A549 (cell line): ENCODE measurements around the gene CWC22. TPM values are rescaled to one million over a fixed set of nuclear protein-coding genes. Genes with fewer than 3 reads are reported as not detected.
"Not testable (repeated sequence)": the region's sequence is repeated elsewhere in the genome, so short reads cannot be mapped to it uniquely, and the experiment has no call there.

Source experiments
- ATAC-seq, 2 experiments: fragments of 200-7000 bp in 1 of 2; fragments of >200 bp in 1 of 2; cut with Nextera tagmentation in 1 of 2; cut with Tn5 transposase in 1 of 2; 3 replicates each; pipeline versions ENCODE4 v1.8.0 to v1.9.1; 2018 to 2020; ENCODE audit warnings: mild to moderate bottlenecking in 1 of 2, moderate library complexity in 1 of 2
- CTCF ChIA-PET: fragments of 300-600 bp; sonication (Branson Sonifier 250); formaldehyde crosslinking; extraction: SDS; loops from one replicate; lab custom pipeline; 2021; ENCODE audit warnings: antibody characterized with exemption, inconsistent platforms; lab: Yijun Ruan, JAX
- POLR2A ChIA-PET: fragments of 350-600 bp; formaldehyde crosslinking; extraction: SDS; loops from one replicate; lab custom pipeline; 2021; ENCODE audit warnings: antibody characterized with exemption, inconsistent platforms; lab: Yijun Ruan, JAX
- DNase-seq, 2 experiments: peaks; one replicate each; pipeline versions ENCODE4 v3.0.0 to v3.0.0-alpha.2; 2011 to 2016; ENCODE audit warnings: low read depth in 1 of 2, low spot score in 1 of 2
- FAIRE-seq: peaks from 2 replicates; lab custom pipeline; 2011; peaks lifted over from hg19 to GRCh38; lab: Jason Lieb, UNC
- H3K27ac ChIP-seq, 2 experiments: fragments of >200 bp; sonication (Bioruptor Twin); formaldehyde crosslinking; 3 replicates each; pipeline ENCODE4 v1.5.1; 2016 to 2017
- H3K4me1 ChIP-seq: fragments of >200 bp; sonication (Bioruptor Twin); formaldehyde crosslinking; 3 replicates; pipeline ENCODE4 v1.6.1; 2016
- H3K4me2 ChIP-seq: fragments of >200 bp; sonication (Bioruptor Twin); formaldehyde crosslinking; 3 replicates; pipeline ENCODE4 v1.6.1; 2016
- H3K4me3 ChIP-seq: fragments of >200 bp; sonication (Bioruptor Twin); formaldehyde crosslinking; 3 replicates; pipeline ENCODE4 v1.5.1; 2016
- H3K9me3 ChIP-seq: fragments of >200 bp; sonication (Bioruptor Twin); formaldehyde crosslinking; 3 replicates; pipeline ENCODE4 v1.6.1; 2016
- BHLHE40 ChIP-seq: IDR thresholded peaks from 2 replicates; pipeline ENCODE4 v1.6.1; 2012; ENCODE audit warnings: low read depth, low read length, inconsistent platforms
- CHD4 ChIP-seq: fragments of 200-600 bp; sonication (generic); IDR thresholded peaks from 2 replicates; pipeline ENCODE4 v1.6.1; 2016; ENCODE audit warnings: antibody characterized with exemption, mild to moderate bottlenecking, borderline replicate concordance
- EHF ChIP-seq: fragments of 250-450 bp; sonication (Bioruptor Pico); IDR thresholded peaks from 2 replicates; pipeline ENCODE4 v1.5.0; 2020; ENCODE audit warnings: mild to moderate bottlenecking
- HDAC2 ChIP-seq: fragments of 200-600 bp; sonication (generic); IDR thresholded peaks from 2 replicates; pipeline ENCODE4 v1.6.1; 2016
- HES2 ChIP-seq: fragments of >200 bp; sonication (Bioruptor Twin); formaldehyde crosslinking; IDR thresholded peaks from 2 replicates; pipeline ENCODE4 v1.6.1; 2016
- HMGXB4 ChIP-seq: fragments of 250-450 bp; sonication (Bioruptor Pico); IDR thresholded peaks from 2 replicates; pipeline ENCODE4 v1.5.0; 2021; ENCODE audit warnings: mild to moderate bottlenecking, moderate library complexity, borderline replicate concordance
- KDM5A ChIP-seq: fragments of 200-600 bp; sonication (generic); IDR thresholded peaks from 2 replicates; pipeline ENCODE4 v1.6.1; 2016; ENCODE audit warnings: antibody characterized with exemption, mild to moderate bottlenecking
- MAX ChIP-seq: IDR thresholded peaks from 2 replicates; pipeline ENCODE4 v1.6.1; 2012
- MAZ ChIP-seq: fragments of 150-350 bp; IDR thresholded peaks from 2 replicates; pipeline ENCODE4 v1.6.1; 2014; ENCODE audit warnings: antibody characterized with exemption, low read depth, low read length, borderline replicate concordance
- MYC ChIP-seq: IDR thresholded peaks from 2 replicates; pipeline ENCODE4 v1.6.1; 2012; ENCODE audit warnings: mild to moderate bottlenecking, inconsistent platforms, low read length, improper control_type of control experiment, borderline replicate concordance
- PHF8 ChIP-seq: fragments of 200-600 bp; sonication (generic); IDR thresholded peaks from 2 replicates; pipeline ENCODE4 v1.6.1; 2016; ENCODE audit warnings: low read depth, mild to moderate bottlenecking, antibody characterized with exemption, moderate library complexity, borderline replicate concordance
- POLR2AphosphoS2 ChIP-seq: conservative IDR thresholded peaks from 2 replicates; pipeline ENCODE4 v1.6.1; 2012; ENCODE audit warnings: low read length, improper control_type of control experiment, inconsistent platforms
- RARB ChIP-seq: fragments of 250-450 bp; sonication (Bioruptor Pico); IDR thresholded peaks from 2 replicates; pipeline ENCODE4 v1.8.0; 2021; ENCODE audit warnings: mild to moderate bottlenecking, moderate library complexity
- TFCP2L1 ChIP-seq: fragments of 250-450 bp; sonication (Bioruptor Pico); IDR thresholded peaks from 2 replicates; pipeline ENCODE4 v1.5.0; 2021; ENCODE audit warnings: mild to moderate bottlenecking
- TP53 ChIP-seq: fragments of 250-450 bp; sonication (Bioruptor Pico); IDR thresholded peaks from 2 replicates; pipeline ENCODE4 v1.5.0; 2021; ENCODE audit warnings: mild to moderate bottlenecking, moderate library complexity
- USF2 ChIP-seq: fragments of 450-650 bp; IDR thresholded peaks from 2 replicates; pipeline ENCODE4 v1.6.1; 2014; ENCODE audit warnings: antibody characterized with exemption
- ZC3H11A ChIP-seq: fragments of 450-650 bp; IDR thresholded peaks from 2 replicates; pipeline ENCODE4 v1.6.1; 2014; ENCODE audit warnings: antibody characterized with exemption, mild to moderate bottlenecking
- ZFP36 ChIP-seq: fragments of 450-650 bp; IDR thresholded peaks from 2 replicates; pipeline ENCODE4 v1.6.1; 2014; ENCODE audit warnings: borderline replicate concordance; ENCODE audit not compliant: partially characterized antibody
- WGBS: methylation state at CpG from one replicate; pipeline ENCODE4 v1.1.6; 2017; ENCODE audit errors: missing lambda C conversion rate; 5-methylcytosine and 5-hydroxymethylcytosine counted together
- polyA plus RNA-seq, 4 experiments: library from polyadenylated mRNA; depleted of rRNA in 3 of 4; stranded (reverse); fragments of >200 nt; fragmentation: RNase III in 1 of 4; extraction: RNeasy Plus Mini Kit Qiagen cat#74134 plus additional on column Dnase treatment in 1 of 4; gene quantifications; 2 replicates in 3 of 4; 3 replicates in 1 of 4; pipeline ENCODE4 v1.2.3, GENCODE V29; 2011 to 2017

Gene CWC22
- polyA plus RNA-seq, 2 of the 4 experiments (the other 2 are of a cell fraction), result 7.5 to 14.8 TPM

- 5% methylated on average over 7 of the region's 7 CpGs for WGBS
- ATAC-seq (peak in 1 of 2 experiments; percentile 5; a peak in 1 of 6 replicates), DNase-seq (no peak), FAIRE-seq (no peak)
- CTCF ChIA-PET, result interaction anchor here (1.2 kb wide), 1 partner anchor 37 kb away, joined by 4 read pairs; no protein-coding TSS in a partner anchor
- Histone ChIP-seq H3K4me2 (peak overlapping the region; percentile 68), H3K4me1 (peaks cover 7% of the 10 kb centered on the region; the same call in 2 of the 3 replicates), H3K4me3 (peak overlapping the region; percentile 77), H3K9me3 (no peaks in the 10 kb centered on the region), H3K27ac (peak overlapping the region; percentile 80 to 95)
- POLR2A ChIA-PET, result no interaction called here
- TF ChIP-seq HDAC2, result no peak
- no peak for TF ChIP-seq ZFP36
- no peak for TF ChIP-seq PHF8
These were observed 866 bp downstream of the CWC22 start for GRCh38 chr2:180006231-180006630.

GRCh38 chr2:180005465-180005864, 1.6 kb downstream of the CWC22 start:
- CTCF ChIA-PET, result interaction anchor here (1.0 to 1.2 kb wide), 2 partner anchors 36 to 72 kb away, joined by 3 to 4 read pairs; no protein-coding TSS in a partner anchor
- FAIRE-seq, POLR2A ChIA-PET: not testable (repeated sequence)

GRCh38 chr2:180004731-180005130, 2.4 kb downstream of the CWC22 start:
- POLR2A ChIA-PET, result no interaction called here
- Histone ChIP-seq H3K27ac (no peak overlapping the region), H3K4me2 (no peak overlapping the region), H3K9me3 (no peaks in the 10 kb centered on the region), H3K4me3 (no peak overlapping the region), H3K4me1 (peaks cover 7% of the 10 kb centered on the region; the same call in 2 of the 3 replicates)
- no peak for TF ChIP-seq TFCP2L1 (CRISPR knock-in tag)
- no peak for TF ChIP-seq CHD4
- TF ChIP-seq POLR2AphosphoS2, result no peak
- no peak for TF ChIP-seq MAZ
- TF ChIP-seq RARB, result no peak
- TF ChIP-seq HMGXB4 (CRISPR knock-in tag), result no peak
- TF ChIP-seq USF2, result no peak
- no peak for TF ChIP-seq EHF (CRISPR knock-in tag)
- TF ChIP-seq HES2, result no peak
- TF ChIP-seq ZC3H11A, result no peak
- DNase-seq (no peak), FAIRE-seq (no peak), ATAC-seq (no peak)
- CTCF ChIA-PET, result interaction anchor here (1.0 kb wide), 1 partner anchor 73 kb away, joined by 3 read pairs; no protein-coding TSS in a partner anchor
- 92% methylated on average over 5 of the region's 5 CpGs for WGBS

More at GRCh38 chr2:180005465-180005864, 1.6 kb downstream of the CWC22 start:
- peak overlapping the region; percentile 68 for H3K4me2 ChIP-seq
- H3K4me1 ChIP-seq, ATAC-seq, DNase-seq, H3K27ac ChIP-seq, H3K9me3 ChIP-seq: not testable (repeated sequence)
- H3K4me3 ChIP-seq, result peak overlapping the region; percentile 77; the same call in 2 of the 3 replicates
- WGBS, result 91% methylated on average over 7 of the region's 7 CpGs

GRCh38 chr2:180003559-180003958, 3.5 kb downstream of the CWC22 start:
- CTCF ChIA-PET, result interaction anchor here (2.0 kb wide), 1 partner anchor 14 kb away, joined by 5 read pairs; no protein-coding TSS in a partner anchor
- no peak for TF ChIP-seq ZFP36
- TF ChIP-seq TP53 (CRISPR knock-in tag), result no peak
- TF ChIP-seq MAX, result no peak
- TF ChIP-seq BHLHE40, result no peak
- no peak for TF ChIP-seq KDM5A
- TF ChIP-seq EHF (CRISPR knock-in tag), result no peak
- TF ChIP-seq MYC, result no peak
- H3K27ac ChIP-seq, result no peak overlapping the region
- H3K4me2 ChIP-seq, result no peak overlapping the region
- POLR2A ChIA-PET, result no interaction called here
- no peak for DNase-seq
- WGBS, result 67% methylated on average over 2 of the region's 2 CpGs
- no peak for ATAC-seq
- H3K4me1 ChIP-seq, result peaks cover 7% of the 10 kb centered on the region; the same call in 2 of the 3 replicates
- FAIRE-seq, result no peak
- no peaks in the 10 kb centered on the region for H3K9me3 ChIP-seq
- no peak overlapping the region for H3K4me3 ChIP-seq
